Stimulated activated CD8-positive, alpha-beta memory T cell treated with anti-CD3 and anti-CD28 coated beads, Interleukin-7, amount 100 ng/mL, for 24 hours (primary cell): Measurements from ENCODE around the gene NKX1-1.

Source experiments
- DNase-seq: peaks from one replicate; pipeline ENCODE4 v3.0.0-alpha.2; 2020; ENCODE audit warnings: low read depth

Gene NKX1-1

GRCh38 chr4:1359976-1360375 is 46.3 kb downstream of the NKX1-1 start:
- no peak for DNase-seq

GRCh38 chr4:1359144-1359501 is 47.1 kb downstream of the NKX1-1 start:
- DNase-seq: no peak

GRCh38 chr4:1358421-1359143 is 47.7 kb downstream of the NKX1-1 start:
- no peak for DNase-seq

DNA sequence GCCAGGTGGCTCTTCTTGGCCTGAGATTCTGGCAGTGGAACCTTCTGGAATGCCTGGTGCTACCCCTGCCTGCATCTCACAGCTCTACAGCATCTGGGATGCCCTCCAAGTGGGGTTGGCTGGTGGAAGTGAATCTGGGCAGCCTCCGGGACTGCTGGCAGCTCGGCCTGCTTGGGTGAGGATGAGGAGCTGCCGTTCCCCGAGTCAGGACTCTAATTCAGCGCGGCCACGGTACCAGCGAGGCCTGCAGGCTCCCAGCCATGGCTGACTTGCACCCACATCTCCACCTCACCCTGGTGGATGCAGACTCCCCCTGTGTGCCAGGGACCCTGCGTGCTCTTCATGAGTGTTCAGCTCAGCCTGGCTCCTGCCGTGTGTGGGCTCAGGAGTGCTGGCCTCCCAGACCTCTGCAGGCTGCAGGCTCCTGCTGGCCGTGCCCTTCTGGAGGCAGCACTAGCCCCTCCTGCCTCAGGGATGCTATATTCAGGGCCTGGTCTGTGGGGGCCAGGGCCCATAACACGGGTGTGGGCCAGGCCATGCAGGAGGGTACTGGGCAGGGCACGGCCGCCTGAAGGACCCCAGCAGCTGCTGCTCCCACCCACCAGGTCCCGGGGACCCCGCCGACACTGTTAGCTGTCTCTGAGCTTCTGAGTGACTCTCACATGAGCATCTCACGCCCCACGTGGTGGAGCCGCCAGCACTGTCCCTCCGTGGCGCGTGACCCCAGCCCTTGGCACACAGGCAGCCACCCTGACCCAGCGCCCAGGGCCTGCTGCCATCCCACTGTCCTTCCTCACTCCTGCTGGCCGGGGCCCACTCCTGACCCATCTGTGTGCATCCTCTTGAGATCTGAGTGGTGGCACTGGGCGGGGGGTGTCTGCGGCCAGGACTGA is 48.6 kb downstream of the NKX1-1 start:
- no peak for DNase-seq

- DNase-seq: peak; percentile 30
Observed at GRCh38 chr4:1356181-1356998, 49.9 kb downstream of the NKX1-1 start.

DNA sequence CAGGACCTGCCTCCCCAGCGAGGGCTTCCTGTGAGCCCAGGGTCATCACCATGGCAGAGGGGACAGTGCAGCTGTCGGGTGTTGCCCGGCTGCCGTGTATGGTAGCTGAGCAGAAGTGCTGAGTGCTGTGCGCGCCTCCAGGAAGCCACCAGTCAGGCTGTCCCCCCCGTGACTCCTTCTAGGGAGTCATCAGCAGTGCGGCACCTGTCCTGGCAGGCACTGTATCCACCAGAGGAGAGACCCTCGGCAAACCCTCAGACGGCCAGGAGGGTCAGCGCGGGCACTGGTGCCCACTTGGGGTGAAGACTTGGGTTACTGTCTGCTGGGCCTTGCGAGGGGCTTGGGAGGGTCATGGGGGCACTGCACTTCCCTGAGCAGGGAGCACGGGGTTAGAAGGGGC is 50.9 kb downstream of the NKX1-1 start:
- no peak for DNase-seq

GRCh38 chr4:1354983-1355275 is 51.3 kb downstream of the NKX1-1 start:
- no peak for DNase-seq

- no peak for DNase-seq
Observed at GRCh38 chr4:1354136-1354982, 51.9 kb downstream of the NKX1-1 start.

DNA sequence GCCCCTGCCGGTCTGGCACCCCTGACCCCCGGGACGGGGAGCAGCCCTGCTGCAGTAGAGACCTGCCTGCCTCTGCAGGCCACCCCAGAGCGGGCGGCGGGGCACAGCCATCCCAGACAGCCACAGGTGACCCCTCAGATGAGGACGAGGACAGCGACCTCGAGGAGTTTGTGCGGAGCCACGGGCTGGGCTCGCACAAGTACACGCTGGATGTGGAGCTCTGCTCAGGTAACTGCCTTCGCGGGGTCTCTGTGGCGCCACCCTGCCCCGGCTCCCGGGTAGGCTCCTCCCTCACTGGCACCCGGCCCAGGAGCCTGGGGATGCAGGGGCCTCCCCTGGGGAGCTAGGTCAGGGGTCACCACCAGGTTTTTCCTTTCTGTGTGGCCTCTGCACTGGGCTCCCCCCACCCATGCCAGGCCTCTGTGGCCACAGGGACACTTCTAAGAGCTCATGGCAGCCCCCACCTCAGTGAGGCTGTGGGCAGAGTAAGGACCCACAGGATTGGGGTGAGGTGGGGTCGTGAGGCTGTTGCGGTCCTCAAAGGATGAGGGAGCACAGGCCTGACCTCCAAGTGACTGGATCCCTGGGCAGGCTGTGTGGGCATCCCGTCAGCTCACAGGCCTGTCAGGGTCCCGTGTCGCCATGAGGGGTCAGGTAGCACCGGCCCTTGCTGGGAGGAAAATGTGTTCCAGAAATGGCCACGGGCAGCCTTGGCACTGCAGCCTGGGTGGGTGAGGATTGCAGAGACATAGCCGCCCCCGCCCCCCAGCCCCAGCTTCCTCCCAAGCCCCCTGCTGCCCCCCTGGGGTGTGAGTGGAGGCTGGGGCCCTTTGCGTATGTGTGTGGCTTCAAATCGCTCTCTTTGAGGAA is 52.8 kb downstream of the NKX1-1 start:
- no peak for DNase-seq
